HEK293 (cell line): ENCODE results near the gene FAM210B.

Source experiments
- BCL11A ChIP-seq: fragments of 450-650 bp; formaldehyde crosslinking; IDR thresholded peaks from 2 replicates; pipeline ENCODE4 v1.5.1; 2016; ENCODE audit warnings: low read depth, missing biosample characterization, missing genetic modification characterization
- GLIS2 ChIP-seq: fragments of 450-650 bp; formaldehyde crosslinking; IDR thresholded peaks from 2 replicates; pipeline ENCODE4 v1.5.1; 2016; ENCODE audit warnings: missing biosample characterization, missing genetic modification characterization
- ZFP37 ChIP-seq: fragments of 450-650 bp; formaldehyde crosslinking; IDR thresholded peaks from 2 replicates; pipeline ENCODE4 v1.5.1; 2016; ENCODE audit warnings: missing biosample characterization, missing genetic modification characterization
- ZNF114 ChIP-seq: fragments of 450-650 bp; formaldehyde crosslinking; IDR thresholded peaks from 2 replicates; pipeline ENCODE4 v1.5.0; 2017; ENCODE audit warnings: missing biosample characterization, missing genetic modification characterization
- ZNF23 ChIP-seq: fragments of 450-650 bp; formaldehyde crosslinking; IDR thresholded peaks from 2 replicates; pipeline ENCODE4 v1.5.1; 2016; ENCODE audit warnings: missing biosample characterization, missing genetic modification characterization, borderline replicate concordance
- ZNF239 ChIP-seq: fragments of 450-650 bp; formaldehyde crosslinking; IDR thresholded peaks from 2 replicates; pipeline ENCODE4 v1.5.1; 2016; ENCODE audit warnings: missing biosample characterization, missing genetic modification characterization
- ZNF274 ChIP-seq, 2 experiments: fragments of 200-500 bp in 1 of 2; fragments of 450-650 bp in 1 of 2; sonication (Bioruptor generic) in 1 of 2; formaldehyde crosslinking in 1 of 2; IDR thresholded peaks; 2 replicates each; pipeline versions ENCODE4 v1.5.1 to v1.6.1; 2014 to 2016; ENCODE audit warnings: borderline replicate concordance in 1 of 2, inconsistent platforms in 1 of 2, low read length in 1 of 2, missing biosample characterization in 1 of 2, missing genetic modification characterization in 1 of 2
- ZNF501 ChIP-seq: fragments of 450-650 bp; formaldehyde crosslinking; IDR thresholded peaks from 2 replicates; pipeline ENCODE4 v1.5.1; 2016; ENCODE audit warnings: missing biosample characterization, missing genetic modification characterization
- ZNF530 ChIP-seq: fragments of 450-650 bp; formaldehyde crosslinking; IDR thresholded peaks from 2 replicates; pipeline ENCODE4 v1.5.1; 2016; ENCODE audit warnings: low read depth, missing biosample characterization, missing genetic modification characterization
- ZNF549 ChIP-seq: fragments of 450-650 bp; IDR thresholded peaks from 2 replicates; pipeline ENCODE4 v1.5.1; 2018; ENCODE audit warnings: missing biosample characterization, missing genetic modification characterization, mild to moderate bottlenecking, inconsistent platforms, moderate library complexity
- ZNF561 ChIP-seq: fragments of 450-650 bp; IDR thresholded peaks from 2 replicates; pipeline ENCODE4 v1.5.1; 2018; ENCODE audit warnings: missing biosample characterization, missing genetic modification characterization, borderline replicate concordance
- ZNF571 ChIP-seq: fragments of 450-650 bp; formaldehyde crosslinking; IDR thresholded peaks from 2 replicates; pipeline ENCODE4 v1.5.0; 2017; ENCODE audit warnings: missing biosample characterization, missing genetic modification characterization
- ZNF777 ChIP-seq: fragments of 450-650 bp; formaldehyde crosslinking; IDR thresholded peaks from 2 replicates; pipeline ENCODE4 v1.5.1; 2017; ENCODE audit warnings: missing biosample characterization, missing genetic modification characterization, borderline replicate concordance
- TF ChIP-seq, protein P1 (sequence below): fragments of 450-650 bp; formaldehyde crosslinking; IDR thresholded peaks from 2 replicates; pipeline ENCODE4 v1.5.1; 2017; ENCODE audit warnings: missing biosample characterization, mild to moderate bottlenecking, missing genetic modification characterization, moderate library complexity
- TF ChIP-seq, protein P2 (sequence below): fragments of 450-650 bp; formaldehyde crosslinking; IDR thresholded peaks from 2 replicates; pipeline ENCODE4 v1.5.1; 2016; ENCODE audit warnings: missing biosample characterization, missing genetic modification characterization
- TF ChIP-seq, protein P3 (sequence below): fragments of 450-650 bp; formaldehyde crosslinking; IDR thresholded peaks from 2 replicates; pipeline ENCODE4 v1.5.1; 2017; ENCODE audit warnings: missing biosample characterization, missing genetic modification characterization
- TF ChIP-seq, protein P4 (sequence below): fragments of 450-650 bp; formaldehyde crosslinking; IDR thresholded peaks from 2 replicates; pipeline ENCODE4 v1.5.1; 2016; ENCODE audit warnings: missing biosample characterization, missing genetic modification characterization, low read depth
- TF ChIP-seq, protein P5 (sequence below): fragments of 450-650 bp; formaldehyde crosslinking; IDR thresholded peaks from 2 replicates; pipeline ENCODE4 v1.5.1; 2016; ENCODE audit warnings: missing biosample characterization, missing genetic modification characterization
- TF ChIP-seq, protein P6 (sequence below): fragments of 450-650 bp; formaldehyde crosslinking; IDR thresholded peaks from 2 replicates; pipeline ENCODE4 v1.5.1; 2016; ENCODE audit warnings: missing biosample characterization, missing genetic modification characterization
- TF ChIP-seq, protein P7 (sequence below): fragments of 450-650 bp; formaldehyde crosslinking; IDR thresholded peaks from 2 replicates; pipeline ENCODE4 v1.5.1; 2016; ENCODE audit warnings: missing biosample characterization, missing genetic modification characterization
- TF ChIP-seq, protein P8 (sequence below): fragments of 450-650 bp; formaldehyde crosslinking; IDR thresholded peaks from 2 replicates; pipeline ENCODE4 v1.5.1; 2016; ENCODE audit warnings: missing biosample characterization, missing genetic modification characterization

Gene FAM210B

DNA sequence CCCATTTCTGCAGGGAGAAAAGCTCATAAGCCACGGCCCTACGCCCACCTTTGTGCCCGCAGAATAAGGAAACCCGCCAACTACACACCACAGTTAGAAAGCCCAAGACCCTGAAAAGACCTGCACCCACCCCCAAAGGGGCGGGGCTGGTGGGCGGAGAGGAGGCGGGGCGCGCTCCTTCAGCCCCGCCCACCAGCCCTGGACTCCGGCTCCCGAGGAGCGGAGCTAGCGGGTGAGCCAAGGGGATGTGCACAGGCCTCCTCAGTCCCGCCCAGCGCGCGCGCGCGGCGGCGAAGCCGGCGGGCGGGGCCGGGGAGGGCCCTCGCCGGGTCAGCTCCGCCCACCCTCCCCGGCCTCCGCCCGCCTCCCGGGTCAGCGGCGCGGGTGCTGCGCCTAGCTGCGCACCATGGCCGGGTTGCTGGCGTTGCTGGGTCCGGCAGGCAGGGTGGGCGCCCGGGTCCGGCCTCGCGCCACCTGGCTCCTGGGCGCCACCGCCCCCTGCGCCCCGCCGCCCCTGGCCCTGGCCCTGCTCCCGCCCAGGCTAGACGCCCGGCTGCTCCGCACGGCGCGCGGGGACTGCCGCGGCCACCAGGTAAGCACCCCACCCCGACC is at the start of gene FAM210B (continued):
- TF ChIP-seq ZNF561 (tag by site-specific recombination), result peak; percentile 48; the same call in 1 of the 2 replicates
- TF ChIP-seq ZNF23 (tag by site-specific recombination), result no peak
- TF ChIP-seq ZNF274 (IDR thresholded peaks at IDR 0.05; ENCODE audit: low read length), result no peak
- no peak for TF ChIP-seq ZNF274 (tag by site-specific recombination; IDR thresholded peaks at IDR 0.05; ENCODE audit: borderline replicate concordance)
- no peak for TF ChIP-seq ZNF501 (tag by site-specific recombination)
- TF ChIP-seq BCL11A (tag by site-specific recombination), result no peak
- TF ChIP-seq ZNF530 (tag by site-specific recombination), result no peak
- TF ChIP-seq ZFP37 (tag by site-specific recombination), result no peak
- TF ChIP-seq, protein P1, sequence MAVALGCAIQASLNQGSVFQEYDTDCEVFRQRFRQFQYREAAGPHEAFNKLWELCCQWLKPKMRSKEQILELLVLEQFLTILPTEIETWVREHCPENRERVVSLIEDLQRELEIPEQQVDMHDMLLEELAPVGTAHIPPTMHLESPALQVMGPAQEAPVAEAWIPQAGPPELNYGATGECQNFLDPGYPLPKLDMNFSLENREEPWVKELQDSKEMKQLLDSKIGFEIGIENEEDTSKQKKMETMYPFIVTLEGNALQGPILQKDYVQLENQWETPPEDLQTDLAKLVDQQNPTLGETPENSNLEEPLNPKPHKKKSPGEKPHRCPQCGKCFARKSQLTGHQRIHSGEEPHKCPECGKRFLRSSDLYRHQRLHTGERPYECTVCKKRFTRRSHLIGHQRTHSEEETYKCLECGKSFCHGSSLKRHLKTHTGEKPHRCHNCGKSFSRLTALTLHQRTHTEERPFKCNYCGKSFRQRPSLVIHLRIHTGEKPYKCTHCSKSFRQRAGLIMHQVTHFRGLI (tag by site-specific recombination), result no peak
- TF ChIP-seq, protein P2, sequence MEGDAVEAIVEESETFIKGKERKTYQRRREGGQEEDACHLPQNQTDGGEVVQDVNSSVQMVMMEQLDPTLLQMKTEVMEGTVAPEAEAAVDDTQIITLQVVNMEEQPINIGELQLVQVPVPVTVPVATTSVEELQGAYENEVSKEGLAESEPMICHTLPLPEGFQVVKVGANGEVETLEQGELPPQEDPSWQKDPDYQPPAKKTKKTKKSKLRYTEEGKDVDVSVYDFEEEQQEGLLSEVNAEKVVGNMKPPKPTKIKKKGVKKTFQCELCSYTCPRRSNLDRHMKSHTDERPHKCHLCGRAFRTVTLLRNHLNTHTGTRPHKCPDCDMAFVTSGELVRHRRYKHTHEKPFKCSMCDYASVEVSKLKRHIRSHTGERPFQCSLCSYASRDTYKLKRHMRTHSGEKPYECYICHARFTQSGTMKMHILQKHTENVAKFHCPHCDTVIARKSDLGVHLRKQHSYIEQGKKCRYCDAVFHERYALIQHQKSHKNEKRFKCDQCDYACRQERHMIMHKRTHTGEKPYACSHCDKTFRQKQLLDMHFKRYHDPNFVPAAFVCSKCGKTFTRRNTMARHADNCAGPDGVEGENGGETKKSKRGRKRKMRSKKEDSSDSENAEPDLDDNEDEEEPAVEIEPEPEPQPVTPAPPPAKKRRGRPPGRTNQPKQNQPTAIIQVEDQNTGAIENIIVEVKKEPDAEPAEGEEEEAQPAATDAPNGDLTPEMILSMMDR (tag by site-specific recombination), result no peak
- no peak for TF ChIP-seq ZNF777 (tag by site-specific recombination)
- TF ChIP-seq ZNF114 (tag by site-specific recombination), result no peak
- TF ChIP-seq, protein P3, sequence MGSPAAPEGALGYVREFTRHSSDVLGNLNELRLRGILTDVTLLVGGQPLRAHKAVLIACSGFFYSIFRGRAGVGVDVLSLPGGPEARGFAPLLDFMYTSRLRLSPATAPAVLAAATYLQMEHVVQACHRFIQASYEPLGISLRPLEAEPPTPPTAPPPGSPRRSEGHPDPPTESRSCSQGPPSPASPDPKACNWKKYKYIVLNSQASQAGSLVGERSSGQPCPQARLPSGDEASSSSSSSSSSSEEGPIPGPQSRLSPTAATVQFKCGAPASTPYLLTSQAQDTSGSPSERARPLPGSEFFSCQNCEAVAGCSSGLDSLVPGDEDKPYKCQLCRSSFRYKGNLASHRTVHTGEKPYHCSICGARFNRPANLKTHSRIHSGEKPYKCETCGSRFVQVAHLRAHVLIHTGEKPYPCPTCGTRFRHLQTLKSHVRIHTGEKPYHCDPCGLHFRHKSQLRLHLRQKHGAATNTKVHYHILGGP (tag by site-specific recombination), result no peak
- no peak for TF ChIP-seq GLIS2
- TF ChIP-seq, protein P4, sequence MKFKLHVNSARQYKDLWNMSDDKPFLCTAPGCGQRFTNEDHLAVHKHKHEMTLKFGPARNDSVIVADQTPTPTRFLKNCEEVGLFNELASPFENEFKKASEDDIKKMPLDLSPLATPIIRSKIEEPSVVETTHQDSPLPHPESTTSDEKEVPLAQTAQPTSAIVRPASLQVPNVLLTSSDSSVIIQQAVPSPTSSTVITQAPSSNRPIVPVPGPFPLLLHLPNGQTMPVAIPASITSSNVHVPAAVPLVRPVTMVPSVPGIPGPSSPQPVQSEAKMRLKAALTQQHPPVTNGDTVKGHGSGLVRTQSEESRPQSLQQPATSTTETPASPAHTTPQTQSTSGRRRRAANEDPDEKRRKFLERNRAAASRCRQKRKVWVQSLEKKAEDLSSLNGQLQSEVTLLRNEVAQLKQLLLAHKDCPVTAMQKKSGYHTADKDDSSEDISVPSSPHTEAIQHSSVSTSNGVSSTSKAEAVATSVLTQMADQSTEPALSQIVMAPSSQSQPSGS, result no peak
- TF ChIP-seq, protein P5, sequence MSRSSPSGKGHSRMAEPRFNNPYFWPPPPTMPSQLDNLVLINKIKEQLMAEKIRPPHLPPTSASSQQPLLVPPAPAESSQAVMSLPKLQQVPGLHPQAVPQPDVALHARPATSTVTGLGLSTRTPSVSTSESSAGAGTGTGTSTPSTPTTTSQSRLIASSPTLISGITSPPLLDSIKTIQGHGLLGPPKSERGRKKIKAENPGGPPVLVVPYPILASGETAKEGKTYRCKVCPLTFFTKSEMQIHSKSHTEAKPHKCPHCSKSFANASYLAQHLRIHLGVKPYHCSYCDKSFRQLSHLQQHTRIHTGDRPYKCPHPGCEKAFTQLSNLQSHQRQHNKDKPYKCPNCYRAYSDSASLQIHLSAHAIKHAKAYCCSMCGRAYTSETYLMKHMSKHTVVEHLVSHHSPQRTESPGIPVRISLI (tag by site-specific recombination), result no peak
- TF ChIP-seq, protein P6, sequence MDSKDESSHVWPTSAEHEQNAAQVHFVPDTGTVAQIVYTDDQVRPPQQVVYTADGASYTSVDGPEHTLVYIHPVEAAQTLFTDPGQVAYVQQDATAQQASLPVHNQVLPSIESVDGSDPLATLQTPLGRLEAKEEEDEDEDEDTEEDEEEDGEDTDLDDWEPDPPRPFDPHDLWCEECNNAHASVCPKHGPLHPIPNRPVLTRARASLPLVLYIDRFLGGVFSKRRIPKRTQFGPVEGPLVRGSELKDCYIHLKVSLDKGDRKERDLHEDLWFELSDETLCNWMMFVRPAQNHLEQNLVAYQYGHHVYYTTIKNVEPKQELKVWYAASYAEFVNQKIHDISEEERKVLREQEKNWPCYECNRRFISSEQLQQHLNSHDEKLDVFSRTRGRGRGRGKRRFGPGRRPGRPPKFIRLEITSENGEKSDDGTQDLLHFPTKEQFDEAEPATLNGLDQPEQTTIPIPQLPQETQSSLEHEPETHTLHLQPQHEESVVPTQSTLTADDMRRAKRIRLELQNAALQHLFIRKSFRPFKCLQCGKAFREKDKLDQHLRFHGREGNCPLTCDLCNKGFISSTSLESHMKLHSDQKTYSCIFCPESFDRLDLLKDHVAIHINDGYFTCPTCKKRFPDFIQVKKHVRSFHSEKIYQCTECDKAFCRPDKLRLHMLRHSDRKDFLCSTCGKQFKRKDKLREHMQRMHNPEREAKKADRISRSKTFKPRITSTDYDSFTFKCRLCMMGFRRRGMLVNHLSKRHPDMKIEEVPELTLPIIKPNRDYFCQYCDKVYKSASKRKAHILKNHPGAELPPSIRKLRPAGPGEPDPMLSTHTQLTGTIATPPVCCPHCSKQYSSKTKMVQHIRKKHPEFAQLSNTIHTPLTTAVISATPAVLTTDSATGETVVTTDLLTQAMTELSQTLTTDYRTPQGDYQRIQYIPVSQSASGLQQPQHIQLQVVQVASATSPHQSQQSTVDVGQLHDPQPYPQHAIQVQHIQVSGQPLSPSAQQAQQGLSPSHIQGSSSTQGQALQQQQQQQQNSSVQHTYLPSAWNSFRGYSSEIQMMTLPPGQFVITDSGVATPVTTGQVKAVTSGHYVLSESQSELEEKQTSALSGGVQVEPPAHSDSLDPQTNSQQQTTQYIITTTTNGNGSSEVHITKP, result no peak
- no peak for TF ChIP-seq ZNF549 (tag by site-specific recombination)
- TF ChIP-seq, protein P7, sequence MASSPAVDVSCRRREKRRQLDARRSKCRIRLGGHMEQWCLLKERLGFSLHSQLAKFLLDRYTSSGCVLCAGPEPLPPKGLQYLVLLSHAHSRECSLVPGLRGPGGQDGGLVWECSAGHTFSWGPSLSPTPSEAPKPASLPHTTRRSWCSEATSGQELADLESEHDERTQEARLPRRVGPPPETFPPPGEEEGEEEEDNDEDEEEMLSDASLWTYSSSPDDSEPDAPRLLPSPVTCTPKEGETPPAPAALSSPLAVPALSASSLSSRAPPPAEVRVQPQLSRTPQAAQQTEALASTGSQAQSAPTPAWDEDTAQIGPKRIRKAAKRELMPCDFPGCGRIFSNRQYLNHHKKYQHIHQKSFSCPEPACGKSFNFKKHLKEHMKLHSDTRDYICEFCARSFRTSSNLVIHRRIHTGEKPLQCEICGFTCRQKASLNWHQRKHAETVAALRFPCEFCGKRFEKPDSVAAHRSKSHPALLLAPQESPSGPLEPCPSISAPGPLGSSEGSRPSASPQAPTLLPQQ (tag by site-specific recombination), result no peak
- peak; percentile 89; the same call in 1 of the 2 replicates for TF ChIP-seq ZNF239 (tag by site-specific recombination)
- TF ChIP-seq, protein P8, sequence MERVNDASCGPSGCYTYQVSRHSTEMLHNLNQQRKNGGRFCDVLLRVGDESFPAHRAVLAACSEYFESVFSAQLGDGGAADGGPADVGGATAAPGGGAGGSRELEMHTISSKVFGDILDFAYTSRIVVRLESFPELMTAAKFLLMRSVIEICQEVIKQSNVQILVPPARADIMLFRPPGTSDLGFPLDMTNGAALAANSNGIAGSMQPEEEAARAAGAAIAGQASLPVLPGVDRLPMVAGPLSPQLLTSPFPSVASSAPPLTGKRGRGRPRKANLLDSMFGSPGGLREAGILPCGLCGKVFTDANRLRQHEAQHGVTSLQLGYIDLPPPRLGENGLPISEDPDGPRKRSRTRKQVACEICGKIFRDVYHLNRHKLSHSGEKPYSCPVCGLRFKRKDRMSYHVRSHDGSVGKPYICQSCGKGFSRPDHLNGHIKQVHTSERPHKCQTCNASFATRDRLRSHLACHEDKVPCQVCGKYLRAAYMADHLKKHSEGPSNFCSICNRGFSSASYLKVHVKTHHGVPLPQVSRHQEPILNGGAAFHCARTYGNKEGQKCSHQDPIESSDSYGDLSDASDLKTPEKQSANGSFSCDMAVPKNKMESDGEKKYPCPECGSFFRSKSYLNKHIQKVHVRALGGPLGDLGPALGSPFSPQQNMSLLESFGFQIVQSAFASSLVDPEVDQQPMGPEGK, result peak; percentile 24; the same call in 1 of the 2 replicates
- TF ChIP-seq ZNF571 (tag by site-specific recombination), result no peak
